Measurements from ENCODE around the gene ERC1.

- TF ChIP-seq CTCF (IDR thresholded peaks at IDR 0.05) (no peak), POLR2A (IDR thresholded peaks at IDR 0.05) (no peak)
Observed at GRCh38 chr12:1206118-1206734, 215.2 kb downstream of the ERC1 start.

All from tibial nerve (tissue), 3 donors.